H1 (cell line): Measurements from ENCODE around the gene CCDC28B. TPM values are rescaled to one million over a fixed set of nuclear protein-coding genes. Genes with fewer than 3 reads are reported as not detected.
A peak's percentile ranks its signal among the peaks of the same experiment; 100 is the strongest.

Experiments used
- CTCF ChIA-PET: fragments of 300-600 bp; sonication (Branson Sonifier 250); formaldehyde crosslinking; loops from one replicate; lab custom pipeline; 2021; ENCODE audit not compliant: partially characterized antibody; lab: Charles Lee
- POLR2A ChIA-PET: fragments of 300-600 bp; sonication (Branson Sonifier 250); formaldehyde crosslinking; loops from one replicate; lab custom pipeline; 2021; ENCODE audit warnings: inconsistent platforms; ENCODE audit not compliant: partially characterized antibody; lab: Charles Lee
- DNase-seq, 2 experiments: peaks; one replicate each; pipeline versions ENCODE4 v3.0.0 to v3.0.0-alpha.2; 2010 to 2022; ENCODE audit warnings: low spot score in 2 of 2, low read depth in 1 of 2, mixed read lengths in 1 of 2
- FAIRE-seq: peaks from 2 replicates; lab custom pipeline; 2011; peaks lifted over from hg19 to GRCh38; lab: Jason Lieb, UNC
- H2AFZ ChIP-seq: 2 replicates; pipeline ENCODE4 v1.8.1; 2012; ENCODE audit warnings: low read length, inconsistent platforms
- H2AK5ac ChIP-seq: 2 replicates; pipeline ENCODE4 v1.6.1; 2013; ENCODE audit warnings: low read depth, low read length
- H2BK120ac ChIP-seq: replicated peaks from 2 replicates; pipeline ENCODE3; 2013; ENCODE audit warnings: low read depth, low read length, inconsistent platforms
- H2BK12ac ChIP-seq: 2 replicates; pipeline ENCODE4 v1.6.1; 2013; ENCODE audit warnings: low read depth, low read length
- H2BK15ac ChIP-seq: 2 replicates; pipeline ENCODE4 v1.6.1; 2013; ENCODE audit warnings: low read length
- H2BK20ac ChIP-seq: 2 replicates; pipeline ENCODE4 v1.6.1; 2013; ENCODE audit warnings: low read length
- H2BK5ac ChIP-seq: 2 replicates; pipeline ENCODE4 v1.6.1; 2013; ENCODE audit warnings: low read depth, low read length
- H3K14ac ChIP-seq: 2 replicates; pipeline ENCODE4 v1.6.1; 2013; ENCODE audit warnings: inconsistent platforms; ENCODE audit not compliant: insufficient read length
- H3K18ac ChIP-seq: 2 replicates; pipeline ENCODE4 v1.6.1; 2013; ENCODE audit warnings: low read length; ENCODE audit errors: extremely low read depth
- H3K23ac ChIP-seq: 2 replicates; pipeline ENCODE4 v1.6.1; 2013; ENCODE audit warnings: inconsistent platforms; ENCODE audit not compliant: insufficient read length
- H3K23me2 ChIP-seq: 2 replicates; pipeline ENCODE4 v1.6.1; 2013; ENCODE audit warnings: low read depth, low read length
- H3K27ac ChIP-seq: 2 replicates; pipeline ENCODE4 v1.6.1; 2011; ENCODE audit warnings: low read depth, low read length, inconsistent platforms
- H3K27me3 ChIP-seq, 4 experiments: replicated peaks in 1 of 4; 1 replicate in 1 of 4; 2 replicates in 3 of 4; pipeline versions ENCODE4 v1.6.1 to v1.8.1; 2011 to 2013; ENCODE audit warnings: low read length in 3 of 4, mild to moderate bottlenecking in 3 of 4, inconsistent platforms in 2 of 4, mixed read lengths in 2 of 4, moderate library complexity in 1 of 4; ENCODE audit not compliant: control insufficient read depth in 3 of 4, insufficient read depth in 3 of 4; ENCODE audit errors: extremely low read depth in 1 of 4
- H3K36me3 ChIP-seq, 4 experiments: 2 replicates each; pipeline versions ENCODE4 v1.6.1 to v1.8.1; 2011 to 2013; ENCODE audit warnings: mild to moderate bottlenecking in 4 of 4, low read length in 3 of 4, moderate library complexity in 2 of 4, control low read depth in 1 of 4, inconsistent platforms in 1 of 4; ENCODE audit not compliant: insufficient read depth in 4 of 4, control insufficient read depth in 2 of 4
- H3K4ac ChIP-seq: replicated peaks from 2 replicates; pipeline ENCODE3; 2013; ENCODE audit warnings: low read length, low read depth, mixed read lengths, inconsistent platforms; ENCODE audit not compliant: insufficient read length
- H3K4me1 ChIP-seq, 4 experiments: replicated peaks in 1 of 4; 1 replicate in 1 of 4; 2 replicates in 3 of 4; pipeline versions ENCODE4 v1.6.1 to v1.8.1; 2011 to 2013; ENCODE audit warnings: low read length in 3 of 4, inconsistent platforms in 2 of 4, mixed read lengths in 1 of 4; ENCODE audit not compliant: insufficient read depth in 4 of 4, control insufficient read depth in 3 of 4
- H3K4me2 ChIP-seq, 2 experiments: 2 replicates each; pipeline versions ENCODE4 v1.6.1 to v1.8.1; 2011 to 2013; ENCODE audit warnings: low read depth in 2 of 2, low read length in 2 of 2, control low read depth in 1 of 2, inconsistent platforms in 1 of 2, mild to moderate bottlenecking in 1 of 2; ENCODE audit not compliant: insufficient read depth in 1 of 2
- H3K4me3 ChIP-seq, 4 experiments: fragments of 200-600, 300-600 bp in 1 of 4; sonication (generic), shearing (Covaris generic), sonication (Bioruptor Twin) in 1 of 4; 2 replicates each; pipeline versions ENCODE4 v1.5.1 to v1.8.1; 2011 to 2016; ENCODE audit warnings: low read length in 4 of 4, low read depth in 3 of 4, control low read depth in 2 of 4, inconsistent platforms in 2 of 4, mild to moderate bottlenecking in 2 of 4, mixed read lengths in 1 of 4, moderate library complexity in 1 of 4; ENCODE audit not compliant: insufficient read depth in 2 of 4; ENCODE audit errors: extremely low read depth in 1 of 4
- H3K56ac ChIP-seq: replicated peaks from 2 replicates; pipeline ENCODE3; 2013; ENCODE audit warnings: low read depth, mild to moderate bottlenecking, mixed read lengths, low read length, inconsistent platforms; ENCODE audit not compliant: insufficient read length
- H3K79me1 ChIP-seq: 2 replicates; pipeline ENCODE4 v1.6.1; 2013; ENCODE audit warnings: low read depth, low read length, control low read depth
- H3K79me2 ChIP-seq, 2 experiments: 2 replicates each; pipeline versions ENCODE4 v1.6.1 to v1.8.1; 2012 to 2013; ENCODE audit warnings: low read length in 2 of 2, mild to moderate bottlenecking in 2 of 2, inconsistent platforms in 1 of 2; ENCODE audit not compliant: insufficient read depth in 2 of 2, control insufficient read depth in 1 of 2
- H3K9ac ChIP-seq, 4 experiments: replicated peaks in 1 of 4; 1 replicate in 1 of 4; 2 replicates in 3 of 4; pipeline versions ENCODE4 v1.6.1 to v1.8.1; 2011 to 2013; ENCODE audit warnings: low read depth in 3 of 4, low read length in 3 of 4, control low read depth in 2 of 4, mild to moderate bottlenecking in 2 of 4, moderate library complexity in 2 of 4, inconsistent platforms in 1 of 4; ENCODE audit errors: extremely low read depth in 1 of 4
- H3K9me3 ChIP-seq, 2 experiments: 2 replicates each; pipeline versions ENCODE4 v1.6.1 to v1.8.1; 2012 to 2013; ENCODE audit warnings: mild to moderate bottlenecking in 2 of 2, moderate library complexity in 2 of 2, control low read depth in 1 of 2, inconsistent platforms in 1 of 2, low read depth in 1 of 2, low read length in 1 of 2, mixed read lengths in 1 of 2; ENCODE audit not compliant: insufficient read depth in 2 of 2
- H4K20me1 ChIP-seq, 2 experiments: replicated peaks in 1 of 2; 2 replicates each; pipeline versions ENCODE3 to v1.8.1; 2011 to 2013; ENCODE audit warnings: inconsistent platforms in 2 of 2, low read length in 2 of 2, mild to moderate bottlenecking in 1 of 2; ENCODE audit not compliant: insufficient read depth in 2 of 2, control insufficient read depth in 1 of 2
- H4K5ac ChIP-seq: 2 replicates; pipeline ENCODE4 v1.6.1; 2013; ENCODE audit warnings: low read length, low read depth, mixed read lengths, inconsistent platforms; ENCODE audit not compliant: insufficient read length
- H4K8ac ChIP-seq: 2 replicates; pipeline ENCODE4 v1.8.0; 2013; ENCODE audit warnings: mild to moderate bottlenecking, moderate library complexity, low read length, inconsistent platforms; ENCODE audit not compliant: insufficient read depth; ENCODE audit errors: extremely low read depth
- H4K91ac ChIP-seq: replicated peaks from 2 replicates; pipeline ENCODE3; 2013; ENCODE audit warnings: low read length, mixed read lengths, inconsistent platforms; ENCODE audit not compliant: insufficient read length
- ATF3 ChIP-seq: IDR thresholded peaks from 2 replicates; pipeline ENCODE4 v1.6.1; 2011; ENCODE audit warnings: low read depth, mild to moderate bottlenecking, low read length; ENCODE audit not compliant: insufficient read depth
- BRCA1 ChIP-seq: IDR thresholded peaks from 2 replicates; pipeline ENCODE4 v1.6.1; 2012; ENCODE audit warnings: low read depth, low read length, improper control_type of control experiment
- WGBS, 2 experiments: shearing (Covaris generic) in 1 of 2; methylation state at CpG; one replicate each; pipeline versions ENCODE4 v1.1.6 to v1.1.7; 2013 to 2015; ENCODE audit warnings: low lambda C conversion rate in 2 of 2, mixed read lengths in 2 of 2, inconsistent platforms in 1 of 2, low coverage in 1 of 2, missing lambda C conversion rate in 1 of 2; ENCODE audit not compliant: insufficient replicate concordance in 2 of 2, insufficient coverage in 1 of 2, insufficient read length in 1 of 2; ENCODE audit errors: extremely low coverage in 1 of 2, missing lambda C conversion rate in 1 of 2; 5-methylcytosine and 5-hydroxymethylcytosine counted together
- polyA plus RNA-seq, 7 experiments: library from polyadenylated mRNA; depleted of rRNA in 3 of 7; stranded (reverse) in 5 of 7; unstranded in 2 of 7; fragments of >200 nt in 5 of 7; fragments of 200-250 nt in 2 of 7; gene quantifications; 1 replicate in 5 of 7; 2 replicates in 1 of 7; 4 replicates in 1 of 7; pipeline versions ENCODE4 v1.2.1 to v1.2.3, GENCODE V29; 2011 to 2013; ENCODE audit warnings: missing spikeins in 2 of 7, mixed read lengths in 2 of 7
- total RNA-seq: library from RNA; stranded (reverse); fragmentation: NEBNext Ultra II Directional; extraction: Animal tissue kit (Norgen Biotek cat#: 25700); gene quantifications from 2 replicates; pipeline ENCODE4 v1.2.1, GENCODE V29; 2021
- TF ChIP-seq, protein P1 (sequence below), 3 experiments: IDR thresholded peaks; 1 replicate in 2 of 3; 2 replicates in 1 of 3; pipeline versions ENCODE4 v1.5.1 to v1.6.1; 2011; ENCODE audit warnings: low read length in 3 of 3, mild to moderate bottlenecking in 3 of 3, inconsistent platforms in 2 of 3, low read depth in 1 of 3, moderate library complexity in 1 of 3; ENCODE audit not compliant: insufficient read depth in 1 of 3; ENCODE audit errors: control extremely low read depth in 1 of 3

CCDC28B gene
- total and polyA plus RNA-seq, 2 of the 8 experiments (the other 6 are each of a cell fraction or from before 2014, with no cell fraction given) = 16.7 to 17.1 TPM

- ChIA-PET POLR2A (interaction anchor here (0.6 to 6.6 kb wide), 14 partner anchors 10 to 208 kb away, joined by 3 to 59 read pairs (median 3); partner anchors contain the start of genes EIF3I, HDAC1, MARCKSL1 and TMEM234), CTCF (interaction anchor here (1.0 to 6.1 kb wide), 11 partner anchors 9 to 78 kb away, joined by 3 to 66 read pairs (median 27); partner anchors contain the start of gene HDAC1)
- Histone ChIP-seq H3K4me2 (no peak overlapping the region; a peak in 1 of 4 replicates), H3K27ac (0 out of 2 replicates have a peak overlapping the region, but pooled peaks have one; percentile 51), H2BK5ac (peak overlapping the region; percentile 88), H3K4me1 (peaks cover 6 to 13% (median 8%) of the 10 kb centered on the region in 4 experiments), H4K91ac (peak overlapping the region; percentile 83), H4K5ac (no peak overlapping the region), H3K23ac (no peak overlapping the region), H2BK12ac (peak overlapping the region; percentile 86; the same call in 1 of the 2 replicates), H3K9ac (no peak overlapping the region), H3K79me1 (no peaks in the 10 kb centered on the region), H2BK15ac (peak overlapping the region; percentile 99), H3K36me3 (no peaks in the 10 kb centered on the region), H3K56ac (no peak overlapping the region), H2BK20ac (peak overlapping the region; percentile 99), H3K79me2 (no peaks in the 10 kb centered on the region), H3K23me2 (peaks cover 4% of the 10 kb centered on the region; the same call in 1 of the 2 replicates), H2BK120ac (peak overlapping the region; percentile 44), H4K20me1 (no peaks in the 10 kb centered on the region), H3K4ac (peak overlapping the region; percentile 36), H3K18ac (peak overlapping the region; percentile 87), H3K9me3 (no peaks in the 10 kb centered on the region), H3K14ac (no peak overlapping the region), H2AFZ (0 out of 2 replicates have a peak overlapping the region, but pooled peaks have one; percentile 26), H4K8ac (peak overlapping the region; percentile 73), H3K27me3 (no peaks in the 10 kb centered on the region; a peak in 1 of 7 replicates), H2AK5ac (peak overlapping the region; percentile 77; the same call in 1 of the 2 replicates), H3K4me3 (no peak overlapping the region)
- FAIRE-seq = no peak
- 90% methylated on average over 9 of the region's 9 CpGs; no CpG with 5 or more reads in 1 of the 2 experiments for WGBS, 2 experiments
- DNase-seq = no peak
- TF ChIP-seq ATF3 (no peak), BRCA1 (no peak)
- TF ChIP-seq, protein P1, sequence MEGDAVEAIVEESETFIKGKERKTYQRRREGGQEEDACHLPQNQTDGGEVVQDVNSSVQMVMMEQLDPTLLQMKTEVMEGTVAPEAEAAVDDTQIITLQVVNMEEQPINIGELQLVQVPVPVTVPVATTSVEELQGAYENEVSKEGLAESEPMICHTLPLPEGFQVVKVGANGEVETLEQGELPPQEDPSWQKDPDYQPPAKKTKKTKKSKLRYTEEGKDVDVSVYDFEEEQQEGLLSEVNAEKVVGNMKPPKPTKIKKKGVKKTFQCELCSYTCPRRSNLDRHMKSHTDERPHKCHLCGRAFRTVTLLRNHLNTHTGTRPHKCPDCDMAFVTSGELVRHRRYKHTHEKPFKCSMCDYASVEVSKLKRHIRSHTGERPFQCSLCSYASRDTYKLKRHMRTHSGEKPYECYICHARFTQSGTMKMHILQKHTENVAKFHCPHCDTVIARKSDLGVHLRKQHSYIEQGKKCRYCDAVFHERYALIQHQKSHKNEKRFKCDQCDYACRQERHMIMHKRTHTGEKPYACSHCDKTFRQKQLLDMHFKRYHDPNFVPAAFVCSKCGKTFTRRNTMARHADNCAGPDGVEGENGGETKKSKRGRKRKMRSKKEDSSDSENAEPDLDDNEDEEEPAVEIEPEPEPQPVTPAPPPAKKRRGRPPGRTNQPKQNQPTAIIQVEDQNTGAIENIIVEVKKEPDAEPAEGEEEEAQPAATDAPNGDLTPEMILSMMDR (IDR thresholded peaks at IDR 0.05; ENCODE audit: control extremely low read depth in 1 of 3, insufficient read depth in 1 of 3, low read depth in 1 of 3, low read length in 3 of 3) = no peak
Measured at GRCh38 chr1:32249831-32250525, 49.6 kb downstream of the CCDC28B start.
